ENCODE measurements around the gene KHK.

GRCh38 chr2:27070653-27071276 lies 15.8 kb upstream of the KHK start:
- no peak for TF ChIP-seq CTCF (IDR thresholded peaks at IDR 0.05; ENCODE audit: low read length)
- no peak for TF ChIP-seq EZH2 (IDR thresholded peaks at IDR 0.05; ENCODE audit: borderline replicate concordance, low read length)

Data from OCI-LY1 (cell line).